Panc1 (cell line): ENCODE data around the gene GPRASP1. TPM values are rescaled to one million over a fixed set of nuclear protein-coding genes. Genes with fewer than 3 reads are reported as not detected.

Experiments
- ATAC-seq: fragments of 200-7000 bp; cut with Tn5 transposase; 2 replicates; pipeline ENCODE4 v1.9.1; 2020; ENCODE audit warnings: mild to moderate bottlenecking, moderate library complexity
- BruUV-seq: library from RNA; stranded (reverse); fragments of 400-500 nt; replicated peaks from 2 replicates; lab custom pipeline; 2021; lab: Mats Ljungman, UMichigan
- CTCF ChIA-PET: fragments of 300-600 bp; sonication (Branson Sonifier 250); formaldehyde crosslinking; loops from one replicate; lab custom pipeline; 2022; ENCODE audit warnings: antibody characterized with exemption; lab: Charles Lee
- POLR2A ChIA-PET: fragments of 300-600 bp; sonication (Branson Sonifier 250); formaldehyde crosslinking; loops from one replicate; lab custom pipeline; 2022; ENCODE audit warnings: antibody characterized with exemption; lab: Charles Lee
- DNase-seq: peaks from one replicate; pipeline ENCODE4 v3.0.0-alpha.2; 2010; ENCODE audit warnings: low read depth, low spot score
- H3K27ac ChIP-seq: 2 replicates; pipeline ENCODE4 v1.5.1; 2011; ENCODE audit warnings: mild to moderate bottlenecking, low read length, inconsistent platforms
- H3K27me3 ChIP-seq: fragments of 200-500 bp; sonication (Bioruptor generic); 2 replicates; pipeline ENCODE4 v1.6.0; 2014; ENCODE audit warnings: low read length, inconsistent platforms; ENCODE audit not compliant: control insufficient read depth, insufficient read depth
- H3K36me3 ChIP-seq: fragments of 200-500 bp; sonication (Bioruptor generic); 2 replicates; pipeline ENCODE4 v1.5.1; 2014; ENCODE audit warnings: inconsistent platforms, mild to moderate bottlenecking, low read length, moderate library complexity; ENCODE audit not compliant: control insufficient read depth, insufficient read depth
- H3K4me1 ChIP-seq: 2 replicates; pipeline ENCODE4 v1.5.1; 2011; ENCODE audit warnings: inconsistent platforms, mild to moderate bottlenecking, low read length, moderate library complexity; ENCODE audit not compliant: control insufficient read depth, insufficient read depth
- H3K4me3 ChIP-seq, 2 experiments: 2 replicates each; pipeline ENCODE4 v1.5.1; 2011 to 2012; ENCODE audit warnings: low read depth in 2 of 2, low read length in 2 of 2, mild to moderate bottlenecking in 2 of 2, inconsistent platforms in 1 of 2, moderate library complexity in 1 of 2
- H3K9me3 ChIP-seq: fragments of 200-500 bp; sonication (Bioruptor generic); 2 replicates; pipeline ENCODE4 v1.5.1; 2014; ENCODE audit warnings: low read depth, mild to moderate bottlenecking, inconsistent platforms, low read length, moderate library complexity; ENCODE audit not compliant: control insufficient read depth, insufficient read depth
- CTCF ChIP-seq: fragments of 450-650 bp; IDR thresholded peaks from 2 replicates; pipeline ENCODE4 v1.5.1; 2017; ENCODE audit warnings: mild to moderate bottlenecking
- POLR2AphosphoS5 ChIP-seq: IDR thresholded peaks from 2 replicates; pipeline ENCODE4 v1.6.1; 2012; ENCODE audit warnings: mild to moderate bottlenecking, low read depth, low read length, moderate library complexity
- REST ChIP-seq, 2 experiments: IDR thresholded peaks; 2 replicates each; pipeline ENCODE4 v1.6.1; 2011 to 2012; ENCODE audit warnings: low read depth in 2 of 2, control low read depth in 1 of 2, low read length in 1 of 2, mild to moderate bottlenecking in 1 of 2, moderate library complexity in 1 of 2; ENCODE audit not compliant: insufficient read depth in 1 of 2
- SIN3A ChIP-seq: IDR thresholded peaks from 2 replicates; pipeline ENCODE4 v1.6.1; 2012; ENCODE audit warnings: low read depth, mild to moderate bottlenecking, low read length, moderate library complexity, borderline replicate concordance; ENCODE audit not compliant: insufficient read depth
- TCF7L2 ChIP-seq: IDR thresholded peaks from 2 replicates; pipeline ENCODE4 v1.6.1; 2011; ENCODE audit warnings: mild to moderate bottlenecking, low read depth, low read length, inconsistent platforms
- in situ Hi-C: cut with HindIII; loops from 2 replicates; pipeline ENCODE4 v1.10.0; 2016; ENCODE audit warnings: low sequenced_read_pairs, low pct_unique_long_range_greater_than_20kb
- intact Hi-C: fragments of 100-400 bp; cut with micrococcal nuclease; formaldehyde crosslinking; loops from one replicate; pipeline ENCODE4 v1.10.0; 2022; ENCODE audit not compliant: unreplicated experiment
- total RNA-seq: library from RNA; stranded (reverse); gene quantifications from one replicate; pipeline ENCODE4 v1.2.1, GENCODE V29; 2021; ENCODE audit not compliant: unreplicated experiment

Gene GPRASP1
- total RNA-seq, 1 experiment from 2014 or later = 5.0 TPM

- in situ Hi-C loops = no loop called here
- intact Hi-C loops = loop anchor here (5.0 kb wide), 1 partner anchor 32 kb away; no protein-coding TSS in a partner anchor
- DNase-seq (no peak), ATAC-seq (no peak)
- Histone ChIP-seq H3K27ac (no peak overlapping the region), H3K9me3 (no peaks in the 10 kb centered on the region), H3K27me3 (no peaks in the 10 kb centered on the region), H3K4me1 (no peaks in the 10 kb centered on the region; the same call in 1 of the 2 replicates), H3K4me3 (no peak overlapping the region), H3K36me3 (no peaks in the 10 kb centered on the region)
- ChIA-PET CTCF (no interaction called here), POLR2A (no interaction called here)
- no TSS peak for BruUV-seq
- no peak for TF ChIP-seq CTCF
- no peak for TF ChIP-seq REST (IDR thresholded peaks at IDR 0.05; ENCODE audit: insufficient read depth in 1 of 2, low read depth in 2 of 2, low read length in 1 of 2)
- TF ChIP-seq SIN3A = no peak
- TF ChIP-seq POLR2AphosphoS5 = no peak
These were observed 43.5 kb downstream of the GPRASP1 start for GRCh38 chrX:102694749-102695148.

GRCh38 chrX:102696306-102696705 is 45.0 kb downstream of the GPRASP1 start:
- no TSS peak for BruUV-seq
- DNase-seq (no peak), ATAC-seq (no peak)
- in situ Hi-C loops = no loop called here
- Histone ChIP-seq H3K4me3 (no peak overlapping the region), H3K4me1 (no peaks in the 10 kb centered on the region; the same call in 1 of the 2 replicates), H3K27ac (no peak overlapping the region), H3K27me3 (no peaks in the 10 kb centered on the region), H3K9me3 (no peaks in the 10 kb centered on the region), H3K36me3 (no peaks in the 10 kb centered on the region)
- CTCF ChIA-PET = no interaction called here
- TF ChIP-seq POLR2AphosphoS5 = no peak
- no peak for TF ChIP-seq CTCF
- TF ChIP-seq TCF7L2 = no peak
- no peak for TF ChIP-seq REST (IDR thresholded peaks at IDR 0.05; ENCODE audit: insufficient read depth in 1 of 2, low read depth in 2 of 2, low read length in 1 of 2)
- TF ChIP-seq SIN3A = no peak
- POLR2A ChIA-PET = no interaction called here
- intact Hi-C loops = loop anchor here (5.0 kb wide), 1 partner anchor 34 kb away; no protein-coding TSS in a partner anchor
